Naive B cell (primary cell): ENCODE data around the gene NAV1. TPM values are rescaled to one million over a fixed set of nuclear protein-coding genes. Genes with fewer than 3 reads are reported as not detected.
A peak's percentile ranks its signal among the peaks of the same experiment; 100 is the strongest.
"Not testable (repeated sequence)": the region's sequence is repeated elsewhere in the genome, so short reads cannot be mapped to it uniquely, and the experiment has no call there.

Experiments
- ATAC-seq, 2 donors: fragments of 150-1000 bp; cut with Tn5 transposase; 2 replicates each; pipeline ENCODE4 v1.10.0; 2021; ENCODE audit warnings: low read depth in 2 of 2, mild to moderate bottlenecking in 2 of 2, moderate library complexity in 2 of 2
- DNase-seq: peaks from one replicate; pipeline ENCODE4 v3.0.0; 2022
- H3K27ac Mint-ChIP-seq, 6 donors: one replicate each; pipeline ENCODE4 v1.8.0; 2020 to 2022; ENCODE audit warnings: mild to moderate bottlenecking in 6 of 6, mixed read lengths in 6 of 6, moderate library complexity in 5 of 6, inconsistent platforms in 2 of 6
- H3K27me3 Mint-ChIP-seq, 3 donors: one replicate each; pipeline ENCODE4 v1.8.0; 2021 to 2022; ENCODE audit warnings: mixed read lengths in 3 of 3, mild to moderate bottlenecking in 1 of 3
- H3K36me3 Mint-ChIP-seq, 2 donors: one replicate each; pipeline ENCODE4 v1.8.0; 2020 to 2022; ENCODE audit warnings: mixed read lengths in 2 of 2, inconsistent platforms in 1 of 2, mild to moderate bottlenecking in 1 of 2
- H3K4me1 Mint-ChIP-seq, 3 donors: one replicate each; pipeline ENCODE4 v1.8.0; 2020 to 2022; ENCODE audit warnings: mixed read lengths in 3 of 3, inconsistent platforms in 1 of 3, mild to moderate bottlenecking in 1 of 3, moderate library complexity in 1 of 3
- H3K4me3 Mint-ChIP-seq, 8 donors: one replicate each; pipeline ENCODE4 v1.8.0; 2020 to 2022; ENCODE audit warnings: mild to moderate bottlenecking in 8 of 8, mixed read lengths in 8 of 8, moderate library complexity in 8 of 8, inconsistent platforms in 2 of 8
- H3K9me3 Mint-ChIP-seq, 7 donors: one replicate each; pipeline ENCODE4 v1.8.0; 2020 to 2022; ENCODE audit warnings: mixed read lengths in 7 of 7, mild to moderate bottlenecking in 5 of 7, inconsistent platforms in 2 of 7, moderate library complexity in 1 of 7
- polyA plus RNA-seq, 6 donors: library from polyadenylated mRNA; unstranded; fragments of 300-500 nt; fragmentation: Illumina TruSeq; gene quantifications; one replicate each; pipeline ENCODE4 v1.2.3, GENCODE V29; 2021; ENCODE audit warnings: low read depth in 6 of 6

NAV1 gene
- polyA plus RNA-seq, 6 donors from 2014 or later = 0.15 to 3.1 (median 1.0) TPM

- ATAC-seq, H3K27me3 Mint-ChIP-seq, H3K4me1 Mint-ChIP-seq, H3K4me3 Mint-ChIP-seq, DNase-seq: not testable (repeated sequence)
- peaks cover 11 to 19% of the 10 kb centered on the region in 2 donors for H3K36me3 Mint-ChIP-seq
- peak overlapping the region in 1 of 6 donors; percentile 43 for H3K27ac Mint-ChIP-seq
- H3K9me3 Mint-ChIP-seq = peaks cover 0 to 12% (median 5%) of the 10 kb centered on the region in 7 donors
Measured at GRCh38 chr1:201520046-201520575, 18.8 kb upstream of the NAV1 start.

GRCh38 chr1:201525193-201525778 is 13.6 kb upstream of the NAV1 start:
- DNase-seq = no peak
- Mint-ChIP-seq H3K27ac (peak overlapping the region in 1 of 6 donors; percentile 20), H3K36me3 (peaks cover 16 to 27% of the 10 kb centered on the region in 2 donors), H3K4me3 (no peak overlapping the region), H3K9me3 (peaks cover 0 to 19% (median 5%) of the 10 kb centered on the region in 7 donors), H3K27me3 (peaks cover 0 to 4% (median 1%) of the 10 kb centered on the region in 3 donors), H3K4me1 (peaks cover 0 to 3% (median under 1%) of the 10 kb centered on the region in 3 donors)
- no peak for ATAC-seq

DNA sequence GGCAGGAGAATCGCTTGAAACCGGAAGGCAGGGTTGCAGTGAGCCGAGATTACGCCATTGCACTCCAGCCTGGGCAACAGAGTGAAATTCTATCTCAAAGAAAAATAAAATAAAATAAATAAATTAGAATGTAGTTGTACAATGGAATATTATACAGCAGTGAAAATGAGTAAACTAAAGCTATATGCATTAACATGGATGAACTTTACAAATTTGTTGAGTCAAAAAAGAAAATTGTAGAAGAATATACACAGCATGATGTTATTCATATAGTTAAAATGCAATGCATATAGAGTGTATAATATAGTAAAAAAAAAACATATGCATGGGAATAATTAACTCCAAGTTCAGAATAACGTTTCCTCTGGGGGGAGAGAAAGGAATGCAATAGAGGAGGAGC is 11.0 kb upstream of the NAV1 start:
- Mint-ChIP-seq H3K27ac (peak overlapping the region in 1 of 6 donors; percentile 9), H3K27me3 (peaks cover 5 to 22% (median 15%) of the 10 kb centered on the region in 3 donors), H3K4me3 (no peak overlapping the region), H3K9me3 (peaks cover 0 to 14% (median 5%) of the 10 kb centered on the region in 7 donors), H3K4me1 (peaks cover 0 to 7% (median 3%) of the 10 kb centered on the region in 3 donors), H3K36me3 (peaks cover 9 to 22% of the 10 kb centered on the region in 2 donors)
- no peak for ATAC-seq
- DNase-seq = no peak

- no peak for DNase-seq
- Mint-ChIP-seq H3K36me3 (peaks cover 9 to 24% of the 10 kb centered on the region in 2 donors), H3K4me1 (peaks cover 0 to 7% (median 3%) of the 10 kb centered on the region in 3 donors), H3K9me3 (peaks cover 0 to 10% (median 3%) of the 10 kb centered on the region in 7 donors), H3K27me3 (peaks cover 5 to 22% (median 15%) of the 10 kb centered on the region in 3 donors), H3K27ac (no peak overlapping the region), H3K4me3 (no peak overlapping the region)
- no peak for ATAC-seq
Measured at GRCh38 chr1:201528631-201529252, 10.2 kb upstream of the NAV1 start.

DNA sequence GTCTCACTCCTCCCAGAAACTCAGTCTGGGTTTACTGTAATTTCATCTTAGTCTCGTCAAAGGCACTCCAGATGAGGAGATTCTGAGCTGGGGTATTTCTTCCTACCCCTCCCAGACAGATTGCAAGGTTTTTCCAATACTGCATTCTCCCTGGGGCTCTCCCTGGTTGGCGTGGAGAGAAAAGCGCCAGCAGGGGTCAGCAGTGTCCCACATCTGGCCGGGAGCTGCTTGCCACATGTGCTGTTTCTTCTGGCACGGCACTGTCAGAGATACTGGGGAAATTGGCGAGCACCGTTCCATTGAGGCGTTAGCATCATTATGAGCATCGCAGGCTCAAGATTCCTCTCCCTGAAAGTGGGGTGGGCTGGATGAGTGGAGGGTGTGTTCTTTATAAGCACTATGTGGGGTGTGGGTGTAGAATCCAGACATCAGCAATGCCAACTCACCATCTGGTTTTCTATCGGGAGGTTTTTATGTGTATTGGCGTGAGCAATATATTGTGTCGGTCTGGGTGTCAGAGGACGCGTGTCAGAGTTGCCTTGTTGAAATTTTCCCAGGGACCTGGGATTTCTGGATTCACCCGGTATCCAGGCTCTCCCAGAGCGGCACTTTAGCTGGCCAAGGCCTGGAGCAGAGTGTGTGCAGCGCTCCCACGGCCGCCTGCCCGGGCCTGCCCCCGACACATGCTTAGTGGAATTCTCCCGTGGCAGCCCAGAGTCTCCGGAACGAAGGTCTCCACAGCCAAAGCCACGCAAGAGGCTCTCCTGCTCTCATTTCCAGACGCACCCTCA is 8.0 kb upstream of the NAV1 start:
- Mint-ChIP-seq H3K27ac (peak overlapping the region in 1 of 6 donors; percentile 36), H3K27me3 (peaks cover 9 to 31% (median 27%) of the 10 kb centered on the region in 3 donors), H3K9me3 (peaks cover 0 to 6% (median 0%) of the 10 kb centered on the region in 7 donors), H3K4me1 (peaks cover 0 to 7% (median 3%) of the 10 kb centered on the region in 3 donors), H3K36me3 (peaks cover 0 to 18% of the 10 kb centered on the region in 2 donors), H3K4me3 (peak overlapping the region in 1 of 8 donors; percentile 47)
- no peak for DNase-seq
- ATAC-seq = peak in 1 of 2 donors; percentile 21

- H3K36me3 Mint-ChIP-seq = peaks cover 0 to 18% of the 10 kb centered on the region in 2 donors
- H3K4me1 Mint-ChIP-seq = peaks cover 0 to 7% (median 3%) of the 10 kb centered on the region in 3 donors
- H3K9me3 Mint-ChIP-seq = peaks cover 0 to 6% (median 0%) of the 10 kb centered on the region in 7 donors
- H3K27me3 Mint-ChIP-seq = peaks cover 18 to 37% (median 34%) of the 10 kb centered on the region in 3 donors
- no peak overlapping the region for H3K4me3 Mint-ChIP-seq
- H3K27ac Mint-ChIP-seq = no peak overlapping the region
- DNase-seq (no peak), ATAC-seq (no peak)
Measured at GRCh38 chr1:201531551-201532425, 7.1 kb upstream of the NAV1 start.

GRCh38 chr1:201533836-201534235 is 5.1 kb upstream of the NAV1 start:
- Mint-ChIP-seq H3K9me3 (no peaks in the 10 kb centered on the region), H3K27ac (no peak overlapping the region), H3K4me1 (peaks cover 11 to 18% (median 12%) of the 10 kb centered on the region in 3 donors), H3K4me3 (no peak overlapping the region), H3K36me3 (peaks cover 0 to 18% of the 10 kb centered on the region in 2 donors), H3K27me3 (peaks cover 37 to 57% (median 54%) of the 10 kb centered on the region in 3 donors)
- DNase-seq (no peak), ATAC-seq (no peak)

DNA sequence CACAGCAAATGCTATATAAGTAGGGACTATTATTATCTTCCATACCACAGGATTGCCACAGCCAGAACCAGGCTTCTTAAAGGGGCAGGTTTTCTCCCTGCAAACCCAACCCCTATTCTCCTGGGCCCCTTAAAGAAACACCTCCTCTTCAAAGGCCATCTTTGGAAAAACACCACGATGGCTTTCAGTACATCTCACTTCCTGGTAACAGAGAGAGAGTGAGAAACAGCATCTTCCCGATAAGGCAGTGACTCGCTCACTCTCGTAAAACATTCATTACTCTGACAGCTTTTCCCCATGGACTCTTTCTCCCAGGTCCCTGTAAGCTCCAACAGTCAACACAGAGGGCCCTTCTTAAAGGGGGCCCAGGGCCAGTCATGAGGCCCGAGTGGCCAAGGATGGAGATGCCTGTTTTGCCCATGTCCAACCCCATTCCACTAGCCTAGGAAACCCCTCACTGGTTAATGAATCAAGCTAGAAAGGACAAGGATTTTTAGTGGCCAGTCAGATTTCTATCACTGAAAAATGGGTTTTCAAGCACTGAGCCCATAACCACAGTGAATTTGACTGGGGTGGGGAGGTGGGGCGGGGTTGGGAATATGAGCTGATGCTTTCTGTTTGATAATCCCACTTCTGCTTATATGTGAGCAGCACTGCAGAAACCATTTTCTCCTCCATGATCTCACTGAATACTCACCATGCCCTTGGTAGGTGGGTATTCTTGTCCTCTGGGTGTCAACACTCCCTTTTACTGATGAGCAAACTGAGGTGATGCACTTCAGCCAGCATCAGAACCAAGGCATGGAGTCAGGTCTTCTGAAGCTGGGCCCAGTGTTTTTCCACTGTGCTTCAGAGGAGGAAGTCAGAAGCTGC is 3.6 kb upstream of the NAV1 start:
- Mint-ChIP-seq H3K9me3 (no peaks in the 10 kb centered on the region), H3K4me3 (peak overlapping the region in 1 of 8 donors; percentile 48), H3K4me1 (peaks cover 17 to 28% (median 22%) of the 10 kb centered on the region in 3 donors), H3K36me3 (peaks cover 0 to 10% of the 10 kb centered on the region in 2 donors), H3K27me3 (peaks cover 46 to 63% (median 59%) of the 10 kb centered on the region in 3 donors), H3K27ac (no peak overlapping the region)
- ATAC-seq (no peak), DNase-seq (no peak)

- Mint-ChIP-seq H3K4me1 (peaks cover 18 to 27% (median 25%) of the 10 kb centered on the region in 3 donors), H3K27me3 (peaks cover 50 to 63% (median 63%) of the 10 kb centered on the region in 3 donors), H3K9me3 (no peaks in the 10 kb centered on the region), H3K4me3 (peak overlapping the region in 1 of 8 donors; percentile 63), H3K36me3 (peaks cover 0 to 10% of the 10 kb centered on the region in 2 donors), H3K27ac (no peak overlapping the region)
- DNase-seq = no peak
- no peak for ATAC-seq
Measured at GRCh38 chr1:201535919-201536245, 3.0 kb upstream of the NAV1 start.

DNA sequence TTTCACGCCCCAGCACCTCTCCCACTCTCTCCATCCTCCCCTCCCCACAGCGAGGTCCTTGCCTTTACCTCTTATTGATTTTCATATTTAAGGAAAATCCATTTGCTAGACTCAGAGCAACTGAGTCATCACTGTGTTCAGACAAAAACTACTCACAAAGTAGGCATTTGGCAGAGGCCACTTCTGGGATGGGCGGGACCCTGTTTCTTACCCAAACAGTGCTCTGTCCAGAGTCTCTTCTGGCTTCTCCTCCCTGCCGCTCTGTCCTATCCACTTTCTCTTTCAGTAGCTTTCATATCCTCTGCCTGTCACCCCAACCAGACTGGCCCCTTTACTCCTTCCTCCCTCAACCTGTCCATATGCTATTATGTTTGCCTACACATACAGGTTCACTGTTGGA is 2.4 kb upstream of the NAV1 start:
- Mint-ChIP-seq H3K4me3 (peak overlapping the region in 1 of 8 donors; percentile 58), H3K4me1 (peaks cover 20 to 30% (median 25%) of the 10 kb centered on the region in 3 donors), H3K9me3 (no peaks in the 10 kb centered on the region), H3K27me3 (peaks cover 55 to 63% (median 62%) of the 10 kb centered on the region in 3 donors), H3K36me3 (peaks cover 0 to 10% of the 10 kb centered on the region in 2 donors), H3K27ac (peak overlapping the region in 1 of 6 donors; percentile 14)
- DNase-seq (no peak), ATAC-seq (no peak)

DNA sequence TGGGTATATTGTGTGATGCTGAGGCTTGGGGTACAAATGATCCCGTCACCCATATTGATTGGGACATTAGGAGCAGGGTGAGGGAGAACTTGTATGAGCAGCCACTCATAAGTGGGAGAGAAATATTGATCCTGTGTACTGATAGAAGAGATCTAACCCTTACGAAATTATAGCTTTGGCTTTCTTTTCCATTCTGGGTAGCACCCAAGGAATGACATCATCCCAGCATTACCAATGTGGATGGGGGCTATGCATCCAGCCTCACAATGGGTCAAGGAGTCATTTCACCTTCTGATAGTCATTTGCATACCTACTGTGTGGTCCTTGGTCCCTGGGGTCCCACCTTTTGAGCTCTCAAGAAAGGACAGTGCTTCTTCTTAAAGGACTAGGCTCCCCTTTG is 1.9 kb upstream of the NAV1 start:
- ATAC-seq (no peak), DNase-seq (no peak)
- Mint-ChIP-seq H3K4me3 (peak overlapping the region in 1 of 8 donors; percentile 41), H3K4me1 (peaks cover 20 to 34% (median 25%) of the 10 kb centered on the region in 3 donors), H3K36me3 (peaks cover 3 to 10% of the 10 kb centered on the region in 2 donors), H3K27me3 (peaks cover 55 to 62% (median 62%) of the 10 kb centered on the region in 3 donors), H3K27ac (no peak overlapping the region), H3K9me3 (no peaks in the 10 kb centered on the region)
